NCI-H1417 (cell line): ENCODE measurements around the gene AASS.
A peak's percentile ranks its signal among the peaks of the same experiment; 100 is the strongest.
"Not testable (repeated sequence)": the region's sequence is repeated elsewhere in the genome, so short reads cannot be mapped to it uniquely, and the experiment has no call there.

ENCODE experiments used
- DNase-seq, 3 experiments: peaks; one replicate each; lab custom pipeline; 2025; lab: John Stamatoyannopoulos, UW

The AASS gene

DNA sequence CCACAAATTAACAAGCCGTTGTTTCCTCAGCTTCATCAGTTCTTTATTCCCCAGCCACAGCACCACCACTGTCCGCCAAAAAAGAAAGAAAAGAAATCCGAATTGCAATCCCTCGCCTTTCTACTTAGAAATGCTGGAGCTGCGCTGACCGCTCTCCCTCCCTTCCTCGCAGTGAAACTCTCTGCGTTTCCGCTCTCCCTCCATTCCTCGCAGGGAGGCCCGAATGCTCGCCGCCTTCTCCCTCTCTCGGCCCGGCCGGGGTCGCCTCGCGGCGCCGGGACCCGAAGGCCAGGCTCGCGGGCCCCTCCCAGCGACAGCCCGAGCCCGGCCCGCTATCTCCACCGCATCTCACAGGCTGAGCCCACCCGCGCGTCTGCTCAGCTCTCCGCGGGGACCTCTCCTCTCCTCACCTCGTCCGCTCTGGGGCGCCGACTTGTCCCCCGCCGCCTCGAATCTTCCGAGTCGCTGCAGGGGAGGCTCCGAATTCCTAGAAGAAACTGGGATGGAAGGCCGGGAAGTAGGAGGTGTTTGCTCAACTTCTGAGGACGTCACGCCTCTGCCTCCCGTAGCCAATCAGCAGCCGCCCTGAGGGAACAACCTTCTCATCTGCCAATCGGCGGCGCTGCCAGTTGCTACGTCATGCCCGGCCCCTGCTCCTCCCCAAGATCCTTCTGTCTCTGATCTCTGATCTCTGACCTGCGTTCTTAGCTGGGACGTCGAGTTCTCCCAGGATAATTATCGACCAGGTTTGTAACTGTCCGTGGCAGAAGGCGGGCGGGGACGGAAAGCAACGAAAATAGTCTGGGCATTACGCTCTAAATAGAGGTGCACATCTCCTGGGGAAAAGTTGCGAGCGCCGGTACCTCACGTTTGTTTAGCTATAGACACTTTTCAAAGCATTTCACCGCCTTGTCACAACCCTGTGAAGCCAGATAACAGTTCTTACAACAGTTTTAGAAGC is at the start of gene AASS:
AASS (minus strand) TSS at position 499 of the 961 bp plus-strand sequence. CDS start 10,523 bp downstream, outside the sequence.
- DNase-seq: peak; percentile 76 to 96 (median 90)

DNA sequence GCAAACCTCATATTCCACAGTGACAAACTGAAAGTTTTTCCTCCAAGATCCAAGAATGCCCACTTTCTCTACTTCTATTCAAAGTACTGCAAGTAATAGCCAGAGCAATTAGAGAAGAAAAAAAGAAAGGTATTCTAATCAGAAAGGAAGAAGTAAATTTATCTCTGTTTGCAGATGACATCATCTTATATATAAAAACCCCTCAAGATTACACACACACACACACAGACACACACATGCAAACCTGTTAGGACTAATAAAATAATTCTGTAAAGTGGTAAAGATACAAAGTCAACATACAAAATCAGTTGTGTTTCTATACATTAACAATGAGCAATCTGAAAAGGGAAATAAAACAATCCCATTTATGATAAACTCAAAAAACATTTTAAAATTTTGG is 44.7 kb upstream of the AASS start:
- no peak for DNase-seq

DNA sequence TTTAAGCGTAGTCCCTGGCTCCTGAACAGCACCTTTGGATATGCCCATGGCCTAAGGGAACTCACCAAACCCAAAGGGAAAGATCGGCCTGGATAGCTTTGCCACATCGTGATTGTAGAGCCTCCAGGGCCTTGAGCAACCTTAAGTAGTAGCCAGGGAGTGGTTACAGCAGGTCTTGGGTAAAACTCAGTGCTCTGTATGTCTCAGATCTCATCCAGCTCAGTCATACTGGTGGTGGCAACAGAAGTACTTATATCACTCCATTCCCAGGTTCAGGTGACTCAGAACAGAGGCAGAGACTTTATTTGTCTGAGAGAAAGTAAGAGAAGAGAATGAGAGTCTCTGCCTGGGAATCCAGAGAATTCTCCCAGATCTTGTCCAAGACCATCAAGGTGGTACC is 39.1 kb upstream of the AASS start:
- no peak for DNase-seq

DNA sequence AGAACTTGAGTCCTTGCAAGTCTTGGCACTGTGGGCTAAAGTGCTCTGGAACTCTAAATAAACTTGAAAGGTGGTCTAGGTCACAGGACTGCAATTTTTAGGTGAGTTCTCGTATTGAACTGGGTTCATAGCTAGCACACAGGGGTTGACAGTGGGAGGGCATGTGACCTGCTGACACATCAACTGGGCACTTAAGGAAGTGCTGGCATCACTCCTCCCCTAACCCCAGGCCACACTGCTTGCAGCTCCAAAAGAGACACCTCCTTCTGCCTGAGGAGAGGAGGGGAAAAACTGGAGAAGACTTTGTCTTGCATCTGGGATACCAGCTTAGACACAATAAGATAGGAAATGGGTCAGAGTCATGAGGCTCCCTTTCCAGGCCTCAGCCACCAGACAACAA is 38.0 kb upstream of the AASS start:
- no peak for DNase-seq

DNA sequence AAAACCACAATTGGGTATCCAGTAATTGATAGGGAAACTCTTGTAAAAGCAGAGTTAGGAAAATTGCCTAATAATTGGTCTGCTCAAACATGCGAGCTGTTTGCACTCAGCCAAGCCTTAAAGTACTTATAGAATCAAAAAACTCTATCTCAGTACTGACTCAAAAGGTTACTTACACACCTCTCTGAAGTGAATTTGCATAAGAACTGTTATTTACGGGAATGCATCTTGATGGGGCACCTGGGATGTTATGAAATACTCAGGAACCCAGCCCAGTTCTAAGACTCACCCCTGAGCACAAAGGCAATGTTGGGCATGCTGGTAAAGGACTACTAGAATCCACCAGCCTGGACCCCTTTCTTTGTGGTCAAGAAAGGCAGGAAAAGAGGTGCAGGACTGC is 28.1 kb upstream of the AASS start:
- not testable (repeated sequence) for DNase-seq

DNA sequence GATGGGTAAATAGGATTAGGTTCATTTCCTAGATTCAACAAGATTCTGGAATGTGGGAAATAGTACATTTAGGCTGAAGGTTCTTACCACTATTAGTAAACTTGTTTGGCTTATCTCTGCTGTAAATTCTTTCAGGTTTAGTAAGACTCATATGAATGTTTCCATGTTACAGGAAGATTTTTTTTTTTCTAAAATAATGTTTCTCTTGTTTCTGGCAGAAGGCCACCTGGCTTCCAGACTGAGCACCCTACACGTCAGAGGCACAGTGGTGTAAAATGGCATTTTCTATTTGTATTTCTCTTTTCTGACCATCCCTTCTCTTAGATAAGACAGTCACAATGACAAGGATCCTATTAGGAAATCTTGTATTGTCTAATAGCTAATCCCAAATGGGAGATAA is 22.7 kb upstream of the AASS start:
- no peak for DNase-seq

DNA sequence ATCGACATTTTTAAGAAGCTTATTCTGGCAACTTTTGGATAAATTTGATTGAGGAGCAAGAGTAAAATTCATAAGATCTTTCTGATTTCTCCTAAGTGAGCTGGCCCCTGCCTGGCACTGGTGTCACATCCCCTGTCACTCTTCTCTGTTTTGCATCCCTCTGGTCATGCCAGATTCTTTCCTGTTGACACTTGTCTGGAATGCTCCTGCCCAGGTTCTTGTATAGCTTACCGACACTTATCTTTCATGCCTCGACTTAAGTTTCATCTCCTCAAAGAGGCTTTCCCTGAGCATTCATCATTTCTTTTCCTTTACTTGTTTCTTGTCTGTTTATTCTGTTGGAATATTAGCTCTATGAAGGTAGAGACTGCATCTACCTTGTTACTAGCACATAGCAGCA is 22.2 kb upstream of the AASS start:
- no peak for DNase-seq

DNA sequence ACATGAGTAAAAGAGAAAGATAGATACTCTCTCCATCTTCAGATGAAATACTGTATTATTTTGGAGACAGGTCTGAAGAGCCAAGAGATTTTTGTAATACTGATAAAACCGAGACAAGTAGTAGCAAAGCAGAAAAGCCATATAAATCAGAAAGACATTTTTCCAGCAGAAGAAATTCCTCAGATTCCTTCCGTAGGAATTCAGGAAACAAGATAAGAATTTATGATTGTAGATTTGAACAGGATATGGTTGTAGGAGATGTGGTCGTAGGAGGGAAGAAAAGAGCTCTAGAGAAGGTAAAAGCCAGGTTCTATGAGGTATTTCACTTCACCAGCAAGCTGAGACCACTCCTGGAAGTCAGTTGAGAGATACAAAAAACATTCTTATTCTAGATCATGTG is 17.6 kb upstream of the AASS start:
- no peak for DNase-seq

DNA sequence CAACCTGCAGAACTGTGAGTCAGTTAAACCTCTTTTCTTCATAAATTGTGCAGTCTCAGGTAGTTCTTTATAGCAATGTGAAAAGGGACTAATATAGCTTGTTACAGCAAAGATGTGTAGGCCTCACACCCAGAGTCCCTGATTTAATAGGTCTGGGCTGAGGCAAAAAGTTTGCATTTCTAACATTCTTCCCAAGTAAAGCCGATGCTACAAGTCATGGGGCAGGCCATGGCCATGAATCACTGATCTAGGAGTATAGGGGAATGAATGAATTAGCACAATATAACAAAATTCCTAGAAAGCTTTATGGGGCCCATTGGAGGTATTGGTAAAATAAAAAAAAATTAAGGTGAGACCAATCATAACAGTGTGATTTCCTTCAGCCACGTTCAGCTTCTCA is 11.5 kb upstream of the AASS start:
- no peak for DNase-seq

DNA sequence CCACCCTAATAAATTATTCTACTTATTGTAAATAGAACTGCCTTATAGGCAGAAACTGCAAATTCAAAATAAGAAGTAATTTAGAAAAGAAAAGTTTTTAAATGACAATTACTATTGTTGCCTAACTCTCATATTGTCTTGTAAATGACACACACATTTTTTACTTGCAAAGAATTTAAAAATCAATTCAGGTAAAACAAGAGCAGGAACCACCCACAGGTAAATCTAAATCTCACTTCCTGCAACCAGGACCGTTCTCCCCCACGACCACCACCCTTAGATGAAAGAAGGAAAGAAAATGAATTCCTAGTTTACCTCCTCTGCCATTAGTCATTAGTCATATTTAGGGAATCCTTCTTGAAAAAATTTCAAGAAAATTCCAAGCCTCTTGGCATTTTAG is 4.8 kb upstream of the AASS start:
- no peak for DNase-seq

DNA sequence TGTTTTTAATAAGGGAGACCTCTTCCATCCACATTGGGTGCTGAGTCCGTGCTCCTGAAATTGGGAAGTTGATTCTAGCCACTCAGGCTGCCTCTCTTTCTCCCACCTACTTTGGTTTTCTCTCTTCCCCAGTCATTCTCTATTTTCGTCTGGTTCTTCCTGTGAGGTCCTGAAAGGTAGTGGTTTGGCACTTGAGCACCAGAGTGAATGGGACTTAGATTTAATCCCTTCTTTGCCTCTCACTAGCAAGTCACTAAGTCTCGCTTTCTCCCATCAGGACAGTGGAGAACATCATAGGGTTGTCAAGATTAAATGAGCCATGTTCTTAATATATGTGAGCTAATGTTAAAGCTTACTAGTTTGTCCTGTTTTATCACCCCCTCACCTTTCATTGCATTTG is 4.0 kb upstream of the AASS start:
- DNase-seq: no peak

DNA sequence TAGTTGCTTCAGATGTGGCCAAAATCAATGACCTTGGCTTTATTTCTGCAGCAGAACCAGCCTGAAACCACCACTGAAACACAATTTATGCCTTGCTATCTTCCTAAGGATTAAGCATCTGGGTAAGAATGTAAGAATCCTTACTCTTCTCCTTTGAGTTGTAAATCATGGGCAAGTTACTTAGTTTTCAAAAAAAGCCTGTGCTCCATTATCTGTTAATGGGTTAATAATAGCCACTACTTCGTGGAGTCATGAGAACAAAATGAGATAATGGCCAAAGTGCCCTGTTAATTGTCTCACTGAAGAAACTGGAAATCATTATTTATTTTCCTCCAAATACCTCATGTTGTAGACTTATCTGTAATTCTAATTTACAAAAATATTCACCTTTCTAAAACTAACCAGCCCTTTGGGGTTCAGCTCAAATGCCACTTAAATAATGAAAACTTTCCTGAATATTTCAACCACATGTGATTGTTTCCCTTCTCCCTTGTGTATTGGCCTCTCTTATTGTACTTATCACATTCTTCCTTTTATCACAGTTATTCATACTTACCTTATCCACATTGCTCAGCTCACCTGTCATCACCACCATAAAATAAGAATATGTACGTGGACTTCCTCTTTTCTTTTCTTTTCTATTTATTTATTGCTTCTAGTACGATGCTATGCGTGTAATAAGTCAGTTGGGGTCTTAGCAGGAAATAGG is 2.0 kb upstream of the AASS start:
- no peak for DNase-seq

DNA sequence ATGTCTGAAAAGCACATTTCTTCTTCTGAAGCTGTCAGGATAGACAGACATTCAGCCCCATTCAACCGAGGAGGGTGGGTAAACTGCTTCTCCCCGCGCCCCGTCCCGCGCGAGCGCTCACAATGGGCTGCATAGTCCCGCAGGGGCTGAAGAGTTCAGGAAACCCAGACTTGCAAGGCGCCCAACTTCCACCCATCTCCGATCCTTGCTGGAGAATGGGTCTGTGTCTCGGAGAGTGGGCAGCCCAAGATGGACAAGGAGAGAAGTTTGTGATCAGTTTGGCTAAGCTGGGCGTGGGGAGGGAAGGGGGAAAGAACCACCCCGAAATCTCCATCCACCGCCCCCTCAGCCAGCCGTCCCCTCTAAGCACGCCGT is 686 bp downstream of the AASS start:
- no peak for DNase-seq

DNA sequence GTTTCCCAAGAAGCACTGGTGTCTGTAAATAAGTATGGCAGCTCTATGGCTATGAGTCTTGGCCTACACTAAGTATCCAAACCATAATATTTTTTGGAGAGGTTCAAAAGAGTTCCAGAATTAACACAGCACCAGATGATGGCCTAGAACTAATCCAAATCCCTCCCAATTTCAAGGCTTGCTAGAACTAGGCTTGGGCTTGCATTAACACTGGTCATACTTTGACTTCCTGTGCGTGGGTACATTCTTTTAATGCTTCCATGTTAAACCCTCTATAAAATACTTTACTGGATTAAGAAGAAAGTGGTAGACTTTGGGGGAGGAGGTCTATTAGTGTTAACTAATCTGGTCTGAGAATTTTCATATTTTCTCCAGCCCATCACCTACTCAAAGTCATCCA is 3.1 kb downstream of the AASS start:
- DNase-seq: no peak

DNA sequence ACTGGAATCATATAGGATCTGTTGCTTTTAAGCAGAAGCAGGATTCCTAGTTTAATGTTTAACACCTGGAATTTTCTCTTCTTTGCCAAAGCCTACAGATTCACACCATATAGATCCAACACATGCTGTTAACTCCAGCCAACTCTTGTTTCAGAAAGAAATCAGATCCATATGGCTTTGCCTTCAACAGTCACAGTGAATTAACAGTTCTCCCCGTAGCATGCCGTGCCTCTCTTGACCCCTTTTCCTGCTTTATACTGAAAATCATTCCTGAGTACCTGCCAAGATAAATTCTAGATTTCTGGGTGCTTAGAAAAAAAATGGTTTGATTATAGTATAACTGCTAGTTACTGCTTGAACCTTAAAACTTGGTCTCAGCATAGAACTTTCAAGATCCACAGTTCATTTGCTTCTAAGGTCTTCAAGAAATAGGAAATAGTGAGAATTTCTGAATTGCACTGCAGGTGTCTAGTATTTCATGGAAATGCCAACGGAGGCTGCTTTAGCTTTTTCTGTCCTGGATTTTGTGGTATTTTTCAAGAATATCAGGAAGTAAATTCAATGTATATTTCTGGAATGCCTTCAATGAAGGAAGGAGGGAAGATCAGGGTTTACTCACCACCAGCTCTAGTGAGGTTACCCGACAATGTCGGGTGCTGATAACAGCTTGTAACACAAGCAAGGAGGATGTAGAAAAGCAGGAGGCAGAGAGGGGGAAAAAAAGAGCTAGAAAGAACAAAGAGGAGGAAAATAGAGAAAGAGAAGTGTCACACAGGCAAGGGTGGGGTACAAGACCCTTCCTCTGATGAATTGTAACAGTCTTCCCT is 6.6 kb downstream of the AASS start:
- DNase-seq: peak in 1 of 3 experiments; percentile 39

DNA sequence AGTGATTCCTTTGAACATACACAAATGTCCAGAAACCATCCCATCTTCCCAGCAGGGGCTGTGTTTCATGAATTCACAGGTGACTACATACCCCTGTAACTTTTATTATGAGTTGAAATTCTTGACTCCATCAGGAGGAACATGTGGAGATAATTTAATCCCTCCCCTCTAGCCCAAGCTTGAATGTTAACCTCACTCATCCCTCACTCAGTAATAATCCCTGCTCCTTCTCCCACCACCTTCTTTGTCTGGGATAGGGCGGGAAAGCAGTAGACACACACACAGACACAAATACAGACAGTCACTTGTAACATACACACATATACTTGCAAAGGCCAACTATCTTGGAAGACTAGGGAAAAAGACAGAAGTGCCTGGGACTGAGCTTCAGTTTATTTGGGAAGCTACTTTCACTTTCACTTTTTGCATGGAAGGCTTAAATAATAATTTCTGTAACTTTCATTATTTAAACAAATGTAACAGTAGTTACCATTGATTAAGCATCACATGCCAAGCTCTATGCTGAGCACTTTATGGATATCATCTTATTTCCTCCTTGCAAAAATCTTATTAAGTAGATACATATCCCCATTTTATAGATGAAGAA is 7.3 kb downstream of the AASS start:
- peak in 1 of 3 experiments; percentile 39 for DNase-seq

DNA sequence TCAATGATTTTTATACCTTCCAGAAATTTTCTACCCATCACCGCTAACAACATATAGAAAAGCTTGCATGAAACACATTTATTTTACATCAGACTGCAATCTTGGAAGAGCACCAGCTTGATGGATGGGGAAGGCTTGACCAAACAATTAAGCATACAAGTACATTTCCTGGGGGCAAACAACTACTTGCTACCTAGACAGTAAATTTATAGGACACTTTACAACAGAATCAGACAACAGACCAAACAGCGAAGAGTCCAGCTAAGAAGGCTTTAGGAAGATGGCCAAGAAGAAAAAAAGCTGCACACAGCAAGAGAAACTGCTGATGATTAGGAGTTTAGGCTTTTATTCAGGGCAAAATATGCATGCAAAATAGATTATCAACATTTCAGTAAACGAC is 8.0 kb downstream of the AASS start:
- peak in 1 of 3 experiments; percentile 59 for DNase-seq

DNA sequence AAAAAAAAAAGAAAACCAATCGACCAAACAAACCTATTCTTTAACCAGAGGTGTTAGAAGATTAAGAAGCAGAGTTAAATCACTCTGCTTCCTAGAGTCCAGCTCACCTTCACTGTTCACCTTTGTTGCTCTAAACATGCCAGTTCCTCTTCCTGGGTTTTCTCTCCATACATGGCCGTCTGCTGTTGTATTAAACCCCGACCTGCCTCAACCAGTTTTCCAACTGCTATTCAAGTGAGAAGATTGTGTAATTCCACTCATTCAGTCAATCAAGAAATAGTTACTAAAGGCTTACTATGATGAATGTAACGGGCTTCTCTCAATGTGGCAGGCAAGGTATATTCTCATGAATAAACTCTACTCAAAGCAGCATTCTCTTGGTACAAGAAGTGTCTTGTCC is 8.8 kb downstream of the AASS start:
- no peak for DNase-seq

DNA sequence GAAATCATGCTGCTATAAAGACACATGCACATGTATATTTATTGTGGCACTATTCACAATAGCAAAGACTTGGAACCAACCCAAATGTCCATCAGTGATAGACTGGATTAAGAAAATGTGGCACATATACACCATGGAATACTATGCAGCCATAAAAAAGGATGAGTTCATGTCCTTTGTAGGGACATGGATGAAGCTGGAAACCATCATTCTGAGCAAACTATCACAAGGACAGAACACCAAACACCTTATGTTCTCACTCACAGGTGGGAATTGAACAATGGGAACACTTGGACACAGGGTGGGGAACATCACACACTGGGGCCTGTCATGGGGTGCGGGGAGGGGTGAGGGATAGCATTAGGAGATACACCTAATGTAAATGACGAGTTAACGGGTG is 9.3 kb downstream of the AASS start:
- not testable (repeated sequence) for DNase-seq

DNA sequence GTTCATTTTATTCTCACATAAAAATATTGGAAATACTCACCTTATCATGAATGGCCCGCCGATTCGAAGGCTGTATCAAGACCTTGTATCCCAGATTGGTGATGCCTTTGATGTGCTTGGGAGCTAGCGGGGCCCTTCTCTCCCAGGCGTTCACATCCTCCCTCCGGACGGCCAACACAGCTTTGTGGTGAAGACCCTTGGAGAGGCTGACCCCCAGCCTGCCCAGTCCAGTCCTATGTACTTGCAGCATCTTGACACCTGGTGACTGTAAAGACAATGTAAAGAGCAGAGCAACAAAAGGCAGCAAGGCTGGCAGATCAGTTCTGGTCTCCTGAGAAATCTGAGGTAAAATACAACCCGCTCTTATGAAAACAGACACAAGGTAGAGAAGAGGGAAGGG is 10.6 kb downstream of the AASS start:
- DNase-seq: no peak

DNA sequence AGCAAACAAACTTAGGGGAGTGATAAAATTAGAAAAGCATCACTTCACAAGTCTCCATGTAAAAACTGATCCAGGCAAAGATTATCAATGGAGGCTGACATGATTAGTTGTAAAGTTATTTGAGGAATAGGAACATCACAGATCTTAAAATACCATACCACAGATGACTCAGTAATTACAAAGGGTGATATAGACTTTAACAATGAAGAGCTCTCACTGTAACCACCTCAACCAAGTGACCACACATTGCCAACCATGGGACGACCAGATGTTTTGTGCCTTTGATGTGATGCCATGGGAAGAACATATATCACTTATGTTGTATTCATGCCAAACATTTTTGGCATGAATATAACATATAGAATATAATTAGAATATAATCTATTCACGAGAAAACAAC is 11.7 kb downstream of the AASS start:
- no peak for DNase-seq

DNA sequence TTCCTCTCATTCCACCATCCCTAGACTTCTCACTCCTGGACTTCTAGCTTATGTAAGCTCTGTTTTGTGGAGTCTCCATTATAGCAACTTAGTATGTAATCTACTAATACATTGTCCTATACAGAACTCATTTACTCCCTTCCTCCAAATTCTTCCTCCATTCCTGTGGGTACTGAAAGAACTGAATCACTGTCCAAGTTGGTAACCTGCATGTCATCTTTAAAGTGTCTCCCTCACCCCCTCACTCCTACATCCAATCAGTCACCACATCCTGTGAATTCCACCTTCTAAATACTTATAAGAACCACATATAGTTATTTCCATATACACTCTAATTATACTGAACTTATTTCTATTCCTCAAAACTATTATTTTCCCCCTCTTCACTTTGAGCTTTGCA is 20.3 kb downstream of the AASS start:
- DNase-seq: no peak
